Progenitor cell of endocrine pancreas (in vitro differentiated cells): ENCODE results near the gene IL2RA. TPM values are rescaled to one million over a fixed set of nuclear protein-coding genes. Genes with fewer than 3 reads are reported as not detected.

Source experiments
- DNase-seq: peaks from one replicate; pipeline ENCODE4 v3.0.0; 2021; ENCODE audit warnings: low spot score; ENCODE audit not compliant: unreplicated experiment
- H3K27ac Mint-ChIP-seq: 2 replicates; pipeline ENCODE4 v1.8.0; 2021; ENCODE audit warnings: mild to moderate bottlenecking, moderate library complexity, mixed read lengths
- H3K27me3 Mint-ChIP-seq: 2 replicates; pipeline ENCODE4 v1.8.0; 2021; ENCODE audit warnings: mixed read lengths
- H3K36me3 Mint-ChIP-seq: 2 replicates; pipeline ENCODE4 v1.8.0; 2022; ENCODE audit warnings: mixed read lengths; ENCODE audit not compliant: insufficient read depth
- H3K4me1 Mint-ChIP-seq: 2 replicates; pipeline ENCODE4 v1.8.0; 2021; ENCODE audit warnings: low read depth, mixed read lengths
- H3K4me3 Mint-ChIP-seq: 2 replicates; pipeline ENCODE4 v1.8.0; 2021; ENCODE audit warnings: low read depth, mild to moderate bottlenecking, moderate library complexity, mixed read lengths
- H3K9me3 Mint-ChIP-seq: 2 replicates; pipeline ENCODE4 v1.8.0; 2021; ENCODE audit warnings: low read depth, mixed read lengths
- total RNA-seq: library from RNA; stranded (reverse); gene quantifications from 2 replicates; pipeline ENCODE4 v1.2.1, GENCODE V29; 2021
- TF ChIP-seq, protein P1 (sequence below): fragments of 200-600 bp; sonication (generic); IDR thresholded peaks from one replicate; pipeline ENCODE4 v1.5.0; 2021; ENCODE audit warnings: antibody characterized with exemption, mild to moderate bottlenecking; ENCODE audit not compliant: unreplicated experiment

The IL2RA gene
- total RNA-seq, 1 donor from 2014 or later: not detected

DNA sequence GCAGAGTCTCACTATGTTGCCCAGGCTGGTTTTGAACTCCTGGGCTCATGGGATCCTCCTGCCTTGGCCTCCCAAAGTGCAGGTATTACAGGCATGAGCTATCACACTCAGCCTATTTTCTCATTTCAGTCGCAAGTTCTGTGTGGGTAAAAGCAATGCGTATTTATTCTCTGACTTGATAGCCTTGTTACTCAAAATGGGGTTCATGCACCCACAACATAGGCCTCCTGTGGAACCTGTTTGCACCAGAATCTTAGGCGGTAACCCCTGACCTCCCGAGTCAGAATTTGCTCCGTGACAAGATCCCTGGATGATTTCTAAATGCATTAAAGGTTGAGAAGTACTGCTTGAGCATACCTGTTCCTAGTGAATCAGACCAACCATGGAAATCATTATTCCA, 7.3 kb downstream of the IL2RA start:
- H3K27ac Mint-ChIP-seq: no peak overlapping the region
- TF ChIP-seq, protein P1, sequence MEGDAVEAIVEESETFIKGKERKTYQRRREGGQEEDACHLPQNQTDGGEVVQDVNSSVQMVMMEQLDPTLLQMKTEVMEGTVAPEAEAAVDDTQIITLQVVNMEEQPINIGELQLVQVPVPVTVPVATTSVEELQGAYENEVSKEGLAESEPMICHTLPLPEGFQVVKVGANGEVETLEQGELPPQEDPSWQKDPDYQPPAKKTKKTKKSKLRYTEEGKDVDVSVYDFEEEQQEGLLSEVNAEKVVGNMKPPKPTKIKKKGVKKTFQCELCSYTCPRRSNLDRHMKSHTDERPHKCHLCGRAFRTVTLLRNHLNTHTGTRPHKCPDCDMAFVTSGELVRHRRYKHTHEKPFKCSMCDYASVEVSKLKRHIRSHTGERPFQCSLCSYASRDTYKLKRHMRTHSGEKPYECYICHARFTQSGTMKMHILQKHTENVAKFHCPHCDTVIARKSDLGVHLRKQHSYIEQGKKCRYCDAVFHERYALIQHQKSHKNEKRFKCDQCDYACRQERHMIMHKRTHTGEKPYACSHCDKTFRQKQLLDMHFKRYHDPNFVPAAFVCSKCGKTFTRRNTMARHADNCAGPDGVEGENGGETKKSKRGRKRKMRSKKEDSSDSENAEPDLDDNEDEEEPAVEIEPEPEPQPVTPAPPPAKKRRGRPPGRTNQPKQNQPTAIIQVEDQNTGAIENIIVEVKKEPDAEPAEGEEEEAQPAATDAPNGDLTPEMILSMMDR: no peak
- DNase-seq: no peak
- no peaks in the 10 kb centered on the region for H3K36me3 Mint-ChIP-seq
- H3K4me3 Mint-ChIP-seq: no peak overlapping the region
- no peaks in the 10 kb centered on the region for H3K9me3 Mint-ChIP-seq
- peaks cover 33% of the 10 kb centered on the region for H3K27me3 Mint-ChIP-seq
- no peaks in the 10 kb centered on the region for H3K4me1 Mint-ChIP-seq

- peaks cover 35% of the 10 kb centered on the region for H3K27me3 Mint-ChIP-seq
- H3K27ac Mint-ChIP-seq: no peak overlapping the region
- H3K4me3 Mint-ChIP-seq: no peak overlapping the region
Observed at GRCh38 chr10:6053816-6054631, 8.1 kb downstream of the IL2RA start.

GRCh38 chr10:6053303-6053702, 8.9 kb downstream of the IL2RA start:
- Mint-ChIP-seq H3K36me3 (no peaks in the 10 kb centered on the region), H3K27me3 (peaks cover 38% of the 10 kb centered on the region), H3K4me1 (no peaks in the 10 kb centered on the region), H3K9me3 (no peaks in the 10 kb centered on the region), H3K4me3 (no peak overlapping the region), H3K27ac (no peak overlapping the region)
- TF ChIP-seq, protein P1: no peak
- no peak for DNase-seq

More at GRCh38 chr10:6053816-6054631, 8.1 kb downstream of the IL2RA start:
- no peaks in the 10 kb centered on the region for H3K4me1 Mint-ChIP-seq
- no peak for DNase-seq
- H3K36me3 Mint-ChIP-seq: no peaks in the 10 kb centered on the region
- H3K9me3 Mint-ChIP-seq: no peaks in the 10 kb centered on the region
- TF ChIP-seq, protein P1: no peak

DNA sequence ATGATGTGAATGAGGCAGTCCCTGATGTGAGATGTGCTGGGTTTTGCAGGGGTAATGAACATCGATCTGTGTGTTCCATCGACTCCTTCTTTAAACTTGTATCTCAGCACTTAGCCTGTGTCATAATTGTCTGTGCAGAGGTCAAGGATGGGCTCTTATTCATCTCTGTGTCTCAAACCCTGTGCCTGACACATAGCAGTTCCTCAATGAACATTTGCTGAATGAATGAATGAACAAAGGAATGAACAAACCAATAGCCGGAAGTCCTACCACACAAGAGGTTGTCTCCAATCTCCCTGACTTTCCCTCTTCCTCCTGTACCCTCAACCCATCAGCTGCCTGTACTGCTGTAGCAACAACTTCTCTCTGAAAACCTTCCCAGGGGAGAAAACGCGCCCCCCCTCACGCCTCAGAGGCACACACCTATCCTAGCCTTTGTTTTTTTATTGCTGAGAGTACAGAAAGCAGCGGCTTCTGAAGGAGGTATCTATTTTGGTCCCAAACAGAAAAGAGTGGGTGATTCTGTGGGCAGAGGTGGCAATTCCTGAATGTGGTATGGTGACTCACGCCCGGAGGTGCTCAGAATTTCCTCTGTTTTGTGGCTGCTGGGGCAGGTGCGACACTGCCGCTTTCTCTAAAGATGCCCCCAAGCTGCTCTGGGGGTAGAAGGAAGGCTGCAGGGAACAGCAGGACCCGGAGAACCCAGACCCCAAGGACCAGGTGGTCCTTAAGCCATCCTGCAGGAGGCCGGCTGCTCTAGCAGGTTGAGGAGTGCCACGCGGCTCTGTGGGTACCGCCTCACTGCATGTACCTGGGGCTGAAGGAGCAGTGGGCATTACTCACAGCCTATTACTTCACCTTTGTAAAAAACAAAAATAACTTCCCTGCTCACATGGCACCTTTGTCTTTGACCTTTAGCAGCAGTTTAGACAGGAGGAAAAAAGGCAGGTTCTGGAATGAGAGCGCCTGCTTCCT, 9.6 kb downstream of the IL2RA start:
- Mint-ChIP-seq H3K27ac (peak overlapping the region; percentile 22), H3K4me1 (no peaks in the 10 kb centered on the region), H3K9me3 (no peaks in the 10 kb centered on the region), H3K4me3 (no peak overlapping the region), H3K27me3 (peaks cover 36% of the 10 kb centered on the region), H3K36me3 (no peaks in the 10 kb centered on the region)
- TF ChIP-seq, protein P1: no peak
- DNase-seq: no peak

- DNase-seq: no peak
- Mint-ChIP-seq H3K27ac (no peak overlapping the region), H3K27me3 (peaks cover 31% of the 10 kb centered on the region), H3K36me3 (no peaks in the 10 kb centered on the region), H3K4me1 (no peaks in the 10 kb centered on the region), H3K4me3 (no peak overlapping the region), H3K9me3 (no peaks in the 10 kb centered on the region)
- TF ChIP-seq, protein P1: no peak
Observed at GRCh38 chr10:6050801-6051445, 11.2 kb downstream of the IL2RA start.
